MCF 10A (cell line): Measurements from ENCODE around the gene SMIM1. TPM values are rescaled to one million over a fixed set of nuclear protein-coding genes. Genes with fewer than 3 reads are reported as not detected.

Experiments used
- BruUV-seq: library from RNA; stranded (reverse); fragments of 400-500 nt; replicated peaks from 2 replicates; lab custom pipeline; 2021; lab: Mats Ljungman, UMichigan
- CTCF ChIA-PET: fragments of 300-600 bp; sonication (Branson Sonifier 250); formaldehyde crosslinking; extraction: SDS; loops from one replicate; lab custom pipeline; 2021; ENCODE audit warnings: antibody characterized with exemption, inconsistent platforms; lab: Yijun Ruan, JAX
- POLR2A ChIA-PET: fragments of 300-600, 350-650 bp; sonication (Branson Sonifier 250); formaldehyde crosslinking; extraction: SDS; loops from one replicate; lab custom pipeline; 2020; ENCODE audit warnings: antibody characterized with exemption, inconsistent platforms; lab: Yijun Ruan, JAX
- DNase-seq: peaks from one replicate; pipeline ENCODE4 v3.0.0-alpha.2; 2018; ENCODE audit not compliant: unreplicated experiment
- H3K27ac Mint-ChIP-seq: one replicate; pipeline ENCODE4 v1.8.0; 2022; ENCODE audit warnings: mild to moderate bottlenecking, low read depth, mixed read lengths; ENCODE audit not compliant: unreplicated experiment
- H3K27me3 Mint-ChIP-seq: one replicate; pipeline ENCODE4 v1.8.0; 2022; ENCODE audit warnings: mixed read lengths; ENCODE audit not compliant: insufficient read depth, unreplicated experiment
- H3K36me3 Mint-ChIP-seq: one replicate; pipeline ENCODE4 v1.8.0; 2022; ENCODE audit warnings: mild to moderate bottlenecking, moderate library complexity, mixed read lengths; ENCODE audit not compliant: insufficient read depth, unreplicated experiment
- H3K4me1 Mint-ChIP-seq: one replicate; pipeline ENCODE4 v1.8.0; 2022; ENCODE audit warnings: mixed read lengths; ENCODE audit not compliant: insufficient read depth, unreplicated experiment
- H3K4me3 Mint-ChIP-seq: one replicate; pipeline ENCODE4 v1.8.0; 2022; ENCODE audit warnings: mild to moderate bottlenecking, moderate library complexity, mixed read lengths; ENCODE audit not compliant: unreplicated experiment
- H3K9me3 Mint-ChIP-seq: one replicate; pipeline ENCODE4 v1.8.0; 2022; ENCODE audit warnings: mixed read lengths; ENCODE audit not compliant: unreplicated experiment
- intact Hi-C: fragments of 100-400 bp; cut with micrococcal nuclease; formaldehyde crosslinking; loops from 2 replicates; pipeline ENCODE4 v1.14.1; 2022
- total RNA-seq: library from RNA; stranded (reverse); gene quantifications from 2 replicates; pipeline ENCODE4 v1.2.3, GENCODE V29; 2022
- TF ChIP-seq, protein P1 (sequence below): fragments of 200-600 bp; IDR thresholded peaks from one replicate; pipeline ENCODE4 v1.8.0; 2022; ENCODE audit warnings: antibody characterized with exemption, mild to moderate bottlenecking; ENCODE audit not compliant: unreplicated experiment

The SMIM1 gene
- total RNA-seq, 1 experiment from 2014 or later: not detected

DNA sequence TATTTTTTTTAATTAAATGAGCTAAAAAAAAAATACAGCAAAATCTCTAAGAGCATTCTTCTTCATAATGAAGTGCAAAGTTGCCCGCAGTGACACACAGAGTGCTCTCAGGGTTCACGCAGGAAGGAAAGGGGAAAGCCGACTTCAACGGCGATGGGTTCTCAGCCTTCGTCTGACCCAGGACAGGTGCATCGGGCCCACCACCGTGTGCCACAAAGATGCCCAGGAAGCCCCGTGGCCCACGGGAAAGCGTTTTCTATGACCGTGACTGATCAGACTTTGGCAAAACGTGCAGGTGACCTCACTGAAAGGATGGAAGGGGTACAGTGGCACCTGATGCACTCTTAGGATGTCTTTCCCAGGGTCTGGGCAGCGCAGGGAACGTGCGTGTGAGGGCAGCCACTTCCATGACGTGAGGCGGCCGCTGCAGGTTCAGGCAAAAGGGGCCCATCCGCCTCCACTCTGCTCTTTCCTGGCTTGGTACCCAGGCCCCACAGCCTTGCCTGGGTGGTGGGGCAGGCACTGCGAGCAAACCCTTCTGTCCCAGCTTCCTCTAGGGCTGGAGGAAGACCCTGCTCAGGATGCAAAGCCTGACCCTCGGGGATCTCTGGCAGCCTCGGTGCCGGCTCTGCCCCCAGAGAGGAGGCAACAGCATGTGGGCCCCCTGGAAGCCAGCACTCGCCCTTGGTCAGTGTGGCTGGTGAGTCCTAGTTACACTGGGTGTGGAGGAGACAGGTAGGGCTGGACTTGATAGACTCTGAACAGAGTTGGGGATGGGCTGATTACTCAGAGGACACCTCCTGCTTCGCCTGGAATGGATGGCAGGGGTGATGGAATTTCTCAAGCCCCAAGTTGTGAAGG lies 15.4 kb downstream of the SMIM1 start:
- peaks cover 68% of the 10 kb centered on the region for H3K36me3 Mint-ChIP-seq
- BruUV-seq: no TSS peak
- POLR2A ChIA-PET: interaction anchor here (3.7 kb wide), 1 partner anchor 7 kb away, joined by 20 read pairs; the partner anchor contains the start of gene LRRC47

DNA sequence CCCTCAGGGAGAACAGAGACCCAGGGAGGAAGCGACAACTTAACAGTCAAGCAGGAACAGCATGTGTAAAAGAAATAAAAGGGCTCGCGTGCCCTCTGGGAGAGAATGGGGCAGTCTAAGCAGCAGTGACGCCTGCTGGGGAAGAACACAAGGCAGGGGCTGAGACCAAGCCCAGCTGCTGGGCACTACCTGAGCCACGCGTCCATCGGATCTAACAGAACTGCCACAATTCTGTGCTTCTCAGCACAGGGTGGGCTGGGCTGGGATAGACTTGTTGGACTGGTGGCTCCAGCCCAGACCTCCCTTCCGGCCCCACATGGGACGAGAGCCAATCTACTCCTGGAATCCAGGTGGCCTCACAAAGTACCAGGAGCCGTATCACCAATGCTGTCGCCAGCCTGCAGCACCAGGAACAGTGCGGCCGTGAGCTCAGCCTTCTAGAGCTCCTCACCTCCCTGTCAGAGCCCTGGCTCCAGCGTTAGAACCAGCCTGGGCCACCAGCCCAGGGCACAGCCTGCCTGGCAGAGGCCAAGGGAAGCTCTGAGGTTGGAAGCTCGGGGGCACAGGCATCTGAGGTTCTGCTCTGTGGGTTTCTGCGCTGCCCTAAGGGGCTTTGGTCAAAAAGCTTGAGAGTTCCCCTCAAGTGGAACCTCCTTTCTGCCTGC lies 16.3 kb downstream of the SMIM1 start:
- TF ChIP-seq, protein P1, sequence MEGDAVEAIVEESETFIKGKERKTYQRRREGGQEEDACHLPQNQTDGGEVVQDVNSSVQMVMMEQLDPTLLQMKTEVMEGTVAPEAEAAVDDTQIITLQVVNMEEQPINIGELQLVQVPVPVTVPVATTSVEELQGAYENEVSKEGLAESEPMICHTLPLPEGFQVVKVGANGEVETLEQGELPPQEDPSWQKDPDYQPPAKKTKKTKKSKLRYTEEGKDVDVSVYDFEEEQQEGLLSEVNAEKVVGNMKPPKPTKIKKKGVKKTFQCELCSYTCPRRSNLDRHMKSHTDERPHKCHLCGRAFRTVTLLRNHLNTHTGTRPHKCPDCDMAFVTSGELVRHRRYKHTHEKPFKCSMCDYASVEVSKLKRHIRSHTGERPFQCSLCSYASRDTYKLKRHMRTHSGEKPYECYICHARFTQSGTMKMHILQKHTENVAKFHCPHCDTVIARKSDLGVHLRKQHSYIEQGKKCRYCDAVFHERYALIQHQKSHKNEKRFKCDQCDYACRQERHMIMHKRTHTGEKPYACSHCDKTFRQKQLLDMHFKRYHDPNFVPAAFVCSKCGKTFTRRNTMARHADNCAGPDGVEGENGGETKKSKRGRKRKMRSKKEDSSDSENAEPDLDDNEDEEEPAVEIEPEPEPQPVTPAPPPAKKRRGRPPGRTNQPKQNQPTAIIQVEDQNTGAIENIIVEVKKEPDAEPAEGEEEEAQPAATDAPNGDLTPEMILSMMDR: no peak
- POLR2A ChIA-PET: no interaction called here
- CTCF ChIA-PET: no interaction called here
- intact Hi-C loops: no loop called here
- DNase-seq: no peak
- Mint-ChIP-seq H3K27me3 (no peaks in the 10 kb centered on the region), H3K4me3 (no peak overlapping the region), H3K9me3 (no peaks in the 10 kb centered on the region), H3K27ac (no peak overlapping the region), H3K4me1 (peaks cover 11% of the 10 kb centered on the region), H3K36me3 (peaks cover 68% of the 10 kb centered on the region)
- no TSS peak for BruUV-seq

More for the DNA sequence above, 15.4 kb downstream of the SMIM1 start:
- intact Hi-C loops: no loop called here
- CTCF ChIA-PET: no interaction called here
- DNase-seq: no peak
- Mint-ChIP-seq H3K9me3 (no peaks in the 10 kb centered on the region), H3K27ac (no peak overlapping the region), H3K4me3 (no peak overlapping the region), H3K27me3 (no peaks in the 10 kb centered on the region), H3K4me1 (peaks cover 4% of the 10 kb centered on the region)
- TF ChIP-seq, protein P1: no peak

DNA sequence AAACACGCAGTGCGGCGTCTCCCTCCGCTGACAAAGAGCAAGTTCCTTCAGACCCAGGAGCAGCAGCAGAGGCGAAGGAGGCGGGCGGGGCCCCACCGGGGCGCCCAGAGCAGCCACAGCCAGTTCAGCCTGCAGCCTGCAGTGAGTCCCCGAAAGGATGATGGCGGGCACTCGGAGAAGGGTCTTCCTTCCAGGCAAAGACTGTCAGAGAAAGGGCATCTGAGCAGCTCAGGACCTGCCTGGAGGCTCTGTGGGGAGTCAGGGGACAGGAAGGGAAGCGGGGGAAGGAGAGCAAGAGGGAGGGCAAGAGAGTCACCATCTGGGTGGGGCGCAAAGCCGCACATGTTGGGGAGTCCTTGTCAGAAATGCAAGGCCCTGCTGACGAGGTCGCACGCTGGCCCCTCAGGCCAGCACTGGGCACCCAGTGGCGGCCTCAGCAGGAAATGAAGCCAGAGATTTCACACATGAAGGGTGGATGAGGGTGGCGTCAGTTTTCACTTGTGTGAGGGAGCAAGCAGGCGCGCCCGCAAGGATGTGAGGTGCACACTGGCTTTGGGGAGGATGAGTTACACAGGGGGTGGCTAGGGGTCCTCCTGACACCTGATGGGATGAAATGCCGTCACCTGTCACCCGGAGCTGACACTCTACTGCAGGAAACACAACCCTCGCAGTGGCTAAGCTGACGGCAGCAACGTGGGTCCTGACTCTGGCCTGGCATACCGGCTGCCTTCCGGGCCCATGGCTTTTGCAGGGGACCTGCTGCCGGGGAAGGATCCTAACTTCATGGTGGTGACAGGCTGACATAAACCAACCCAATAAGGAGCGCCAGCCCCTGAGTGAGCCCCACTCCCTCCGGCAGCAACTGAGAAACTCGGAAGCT lies 17.1 kb downstream of the SMIM1 start:
- ChIA-PET POLR2A (no interaction called here), CTCF (interaction anchor here (0.7 kb wide), 1 partner anchor 1615 kb away, joined by 4 read pairs; no protein-coding TSS in a partner anchor)
- DNase-seq: no peak
- Mint-ChIP-seq H3K27ac (no peak overlapping the region), H3K9me3 (no peaks in the 10 kb centered on the region), H3K4me1 (peaks cover 11% of the 10 kb centered on the region), H3K36me3 (peaks cover 60% of the 10 kb centered on the region), H3K4me3 (no peak overlapping the region), H3K27me3 (no peaks in the 10 kb centered on the region)
- TF ChIP-seq, protein P1: no peak
- intact Hi-C loops: no loop called here
- BruUV-seq: no TSS peak
